Osteoblast (primary cell): ENCODE data around the gene PAOX. TPM values are rescaled to one million over a fixed set of nuclear protein-coding genes. Genes with fewer than 3 reads are reported as not detected.
"Not testable (repeated sequence)": the region's sequence is repeated elsewhere in the genome, so short reads cannot be mapped to it uniquely, and the experiment has no call there.

Source experiments
- DNase-seq: peaks from one replicate; pipeline ENCODE4 v3.0.0; 2011; ENCODE audit warnings: low spot score, mixed read lengths; ENCODE audit not compliant: insufficient read length; ENCODE audit errors: missing footprints
- H2AFZ ChIP-seq: 2 replicates; pipeline ENCODE4 v1.6.0; 2011; ENCODE audit warnings: mild to moderate bottlenecking, low read length
- H3K27ac ChIP-seq: 2 replicates; pipeline ENCODE4 v1.5.1; 2011; ENCODE audit warnings: mild to moderate bottlenecking, low read depth, low read length, moderate library complexity
- H3K27me3 ChIP-seq: 2 replicates; pipeline ENCODE4 v1.6.0; 2012; ENCODE audit warnings: mild to moderate bottlenecking, control low read depth, inconsistent platforms, low read length, moderate library complexity; ENCODE audit not compliant: insufficient read depth
- H3K36me3 ChIP-seq: 2 replicates; pipeline ENCODE4 v1.5.1; 2011; ENCODE audit warnings: mild to moderate bottlenecking, low read length, control low read depth, moderate library complexity; ENCODE audit not compliant: insufficient read depth
- H3K4me1 ChIP-seq: 2 replicates; pipeline ENCODE4 v1.5.1; 2011; ENCODE audit warnings: mild to moderate bottlenecking, low read length, control low read depth, moderate library complexity; ENCODE audit not compliant: insufficient read depth
- H3K4me2 ChIP-seq: 2 replicates; pipeline ENCODE4 v1.6.0; 2011; ENCODE audit warnings: mild to moderate bottlenecking, low read length; ENCODE audit not compliant: insufficient read depth
- H3K4me3 ChIP-seq: fragments of 200-600 bp; sonication (generic); 3 replicates; pipeline ENCODE4 v1.5.1; 2012; ENCODE audit warnings: mild to moderate bottlenecking, low read length, inconsistent platforms; ENCODE audit not compliant: insufficient read depth
- H3K79me2 ChIP-seq: 2 replicates; pipeline ENCODE4 v1.6.0; 2012; ENCODE audit warnings: mild to moderate bottlenecking, low read length, control low read depth, inconsistent platforms; ENCODE audit not compliant: insufficient read depth
- H3K9me3 ChIP-seq: 2 replicates; pipeline ENCODE4 v1.5.1; 2011; ENCODE audit warnings: low read depth, low read length, control low read depth
- H4K20me1 ChIP-seq: 2 replicates; pipeline ENCODE4 v1.6.0; 2012; ENCODE audit warnings: mild to moderate bottlenecking, low read length, control low read depth; ENCODE audit not compliant: insufficient read depth
- total RNA-seq: library from RNA; depleted of rRNA; stranded (reverse); fragments of >200 nt; gene quantifications from 2 replicates; pipeline ENCODE4 v1.2.3, GENCODE V29; 2012
- TF ChIP-seq, protein P1 (sequence below): IDR thresholded peaks from 2 replicates; pipeline ENCODE4 v1.5.1; 2011; ENCODE audit warnings: mild to moderate bottlenecking, low read depth, low read length, moderate library complexity; ENCODE audit errors: extremely low read depth

Gene PAOX
- total RNA-seq, 1 donor: 7.6 TPM

DNA sequence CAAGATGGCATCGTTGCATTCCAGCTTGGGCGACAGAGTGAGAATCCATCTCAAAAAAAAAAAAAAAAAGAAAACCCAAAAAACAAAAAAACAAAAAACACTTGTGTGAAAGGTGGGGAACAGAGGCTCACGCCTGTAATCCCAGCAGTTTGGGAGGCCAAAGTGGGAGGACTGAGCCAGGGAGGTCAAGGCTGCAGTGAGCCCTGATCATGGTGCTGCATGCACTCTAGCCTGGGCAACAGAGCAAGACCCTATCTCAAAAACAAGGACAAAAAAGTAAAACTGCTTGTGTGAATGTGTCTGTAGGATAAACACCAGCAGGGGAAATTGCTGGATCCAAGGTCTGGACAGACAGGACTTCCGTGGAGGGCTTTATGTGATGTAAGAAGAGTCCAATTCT, 4.5 kb downstream of the PAOX start:
- Histone ChIP-seq H3K4me1 (no peaks in the 10 kb centered on the region), H4K20me1 (no peaks in the 10 kb centered on the region), H3K79me2 (no peaks in the 10 kb centered on the region), H2AFZ (no peak overlapping the region), H3K27ac (no peak overlapping the region), H3K27me3 (no peaks in the 10 kb centered on the region), H3K4me2 (no peak overlapping the region), H3K4me3 (no peak overlapping the region), H3K36me3 (no peaks in the 10 kb centered on the region), H3K9me3 (no peaks in the 10 kb centered on the region)
- TF ChIP-seq, protein P1, sequence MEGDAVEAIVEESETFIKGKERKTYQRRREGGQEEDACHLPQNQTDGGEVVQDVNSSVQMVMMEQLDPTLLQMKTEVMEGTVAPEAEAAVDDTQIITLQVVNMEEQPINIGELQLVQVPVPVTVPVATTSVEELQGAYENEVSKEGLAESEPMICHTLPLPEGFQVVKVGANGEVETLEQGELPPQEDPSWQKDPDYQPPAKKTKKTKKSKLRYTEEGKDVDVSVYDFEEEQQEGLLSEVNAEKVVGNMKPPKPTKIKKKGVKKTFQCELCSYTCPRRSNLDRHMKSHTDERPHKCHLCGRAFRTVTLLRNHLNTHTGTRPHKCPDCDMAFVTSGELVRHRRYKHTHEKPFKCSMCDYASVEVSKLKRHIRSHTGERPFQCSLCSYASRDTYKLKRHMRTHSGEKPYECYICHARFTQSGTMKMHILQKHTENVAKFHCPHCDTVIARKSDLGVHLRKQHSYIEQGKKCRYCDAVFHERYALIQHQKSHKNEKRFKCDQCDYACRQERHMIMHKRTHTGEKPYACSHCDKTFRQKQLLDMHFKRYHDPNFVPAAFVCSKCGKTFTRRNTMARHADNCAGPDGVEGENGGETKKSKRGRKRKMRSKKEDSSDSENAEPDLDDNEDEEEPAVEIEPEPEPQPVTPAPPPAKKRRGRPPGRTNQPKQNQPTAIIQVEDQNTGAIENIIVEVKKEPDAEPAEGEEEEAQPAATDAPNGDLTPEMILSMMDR: no peak
- no peak for DNase-seq

DNA sequence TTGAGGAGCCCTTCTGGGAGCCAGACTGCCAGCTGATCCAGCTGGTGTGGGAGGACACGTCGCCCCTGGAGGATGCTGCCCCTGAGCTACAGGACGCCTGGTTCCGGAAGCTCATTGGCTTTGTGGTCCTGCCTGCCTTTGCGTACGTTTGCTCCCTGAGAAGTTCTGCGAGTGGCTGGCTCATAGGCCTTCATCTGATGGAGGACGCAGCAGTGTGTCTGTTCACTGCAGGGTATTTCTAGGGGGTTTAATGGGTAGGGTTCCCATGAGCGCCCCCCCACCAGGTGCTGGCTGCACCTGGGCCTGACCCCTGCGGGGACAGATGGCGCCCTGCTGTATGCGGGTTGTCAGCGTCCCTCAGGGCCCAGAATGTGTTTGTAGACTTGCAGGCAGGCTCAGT, 5.0 kb downstream of the PAOX start:
- no peak for DNase-seq
- no peaks in the 10 kb centered on the region for H4K20me1 ChIP-seq
- H2AFZ ChIP-seq: no peak overlapping the region
- H3K79me2 ChIP-seq: no peaks in the 10 kb centered on the region
- no peaks in the 10 kb centered on the region for H3K9me3 ChIP-seq
- no peak overlapping the region for H3K4me3 ChIP-seq
- H3K4me2 ChIP-seq: no peak overlapping the region
- H3K27ac ChIP-seq: no peak overlapping the region
- TF ChIP-seq, protein P1: no peak
- no peaks in the 10 kb centered on the region for H3K27me3 ChIP-seq
- H3K36me3 ChIP-seq: no peaks in the 10 kb centered on the region
- H3K4me1 ChIP-seq: no peaks in the 10 kb centered on the region

DNA sequence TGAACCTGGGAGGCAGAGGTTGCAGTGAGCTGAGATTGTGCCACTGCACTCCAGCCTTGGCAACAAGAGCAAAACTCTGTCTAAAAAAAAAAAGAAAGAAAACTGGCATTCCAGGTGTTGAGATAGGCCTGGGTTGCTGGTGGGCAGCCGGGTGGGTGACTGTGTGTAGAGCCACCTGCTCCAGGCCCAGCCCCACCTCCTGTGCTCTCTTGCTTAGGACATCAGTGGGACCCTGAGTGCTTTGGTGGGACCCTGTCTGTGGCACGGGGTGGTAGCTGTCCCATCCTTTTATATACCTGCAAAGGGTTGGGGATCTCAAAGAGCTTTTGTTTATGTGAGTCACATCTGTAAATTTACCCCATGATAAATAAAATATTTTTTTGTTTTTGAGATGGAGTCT, 6.2 kb downstream of the PAOX start:
- H2AFZ ChIP-seq: no peak overlapping the region
- no peaks in the 10 kb centered on the region for H4K20me1 ChIP-seq
- no peaks in the 10 kb centered on the region for H3K27me3 ChIP-seq

DNA sequence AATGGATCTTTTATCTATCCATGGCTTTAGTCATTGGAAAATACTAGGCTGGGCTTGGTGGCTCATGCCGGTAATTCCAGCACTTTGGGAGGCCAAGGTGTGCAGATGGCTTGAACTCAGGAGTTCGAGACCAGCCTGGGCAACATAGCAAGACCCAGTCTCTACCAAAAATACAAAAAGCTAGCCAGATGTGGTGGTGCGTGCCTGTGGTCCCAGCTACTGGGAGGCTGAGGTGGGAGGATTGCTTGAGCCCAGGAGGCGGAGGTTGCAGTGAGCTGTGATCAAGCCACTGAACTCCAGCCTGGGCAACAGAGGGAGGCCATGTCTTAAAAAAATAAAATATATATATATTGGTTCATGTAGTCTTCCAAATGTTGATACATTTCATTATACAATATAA, 7.9 kb downstream of the PAOX start:
- H4K20me1 ChIP-seq, H2AFZ ChIP-seq, H3K79me2 ChIP-seq, H3K9me3 ChIP-seq, DNase-seq, H3K4me1 ChIP-seq, H3K36me3 ChIP-seq, H3K4me2 ChIP-seq, H3K4me3 ChIP-seq, H3K27ac ChIP-seq, H3K27me3 ChIP-seq: not testable (repeated sequence)

More for the DNA sequence above, 6.2 kb downstream of the PAOX start:
- no peaks in the 10 kb centered on the region for H3K79me2 ChIP-seq
- H3K27ac ChIP-seq: no peak overlapping the region
- no peak overlapping the region for H3K4me3 ChIP-seq
- no peak for DNase-seq
- H3K4me2 ChIP-seq: no peak overlapping the region
- TF ChIP-seq, protein P1: no peak
- H3K9me3 ChIP-seq: no peaks in the 10 kb centered on the region
- no peaks in the 10 kb centered on the region for H3K36me3 ChIP-seq
- no peaks in the 10 kb centered on the region for H3K4me1 ChIP-seq
